ENCODE data around the gene NTNG1. TPM values are rescaled to one million over a fixed set of nuclear protein-coding genes. Genes with fewer than 3 reads are reported as not detected.

NTNG1 gene
- total RNA-seq, 1 donor from 2014 or later: not detected

DNA sequence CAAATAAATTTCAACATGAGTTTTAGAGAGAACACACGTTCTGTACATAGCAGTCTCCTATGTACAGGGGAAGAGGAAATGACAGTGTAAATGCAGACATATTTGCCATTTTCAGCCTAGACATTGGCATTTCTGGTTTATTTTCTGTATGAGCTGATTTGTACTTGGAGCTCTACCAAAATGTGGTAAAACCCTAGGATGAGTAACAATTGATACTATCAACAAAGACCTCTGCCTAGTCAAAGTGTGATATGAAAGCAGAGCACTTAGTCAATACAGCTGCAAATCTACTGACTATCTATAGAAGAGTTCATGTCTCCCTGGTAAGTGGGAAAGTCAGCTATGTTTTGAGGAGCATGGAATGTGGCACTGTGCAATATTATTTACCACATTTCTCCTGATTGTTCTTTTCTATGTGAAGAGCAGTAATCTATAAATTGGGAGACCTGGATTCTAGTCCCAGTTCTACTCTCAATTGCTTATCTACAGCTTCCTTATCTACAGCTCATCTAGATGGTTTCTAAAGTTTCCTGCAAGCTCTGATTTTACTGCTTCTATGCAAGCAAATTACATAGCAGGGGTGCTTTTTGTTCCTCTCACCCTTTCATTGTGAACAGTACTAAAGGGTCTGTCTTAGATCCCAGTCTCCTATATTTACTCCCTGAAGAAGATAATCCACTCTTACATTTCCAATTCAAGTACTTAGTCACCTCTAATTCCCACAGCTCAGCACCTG, 334.2 kb downstream of the NTNG1 start:
- no peak for DNase-seq (ENCODE audit: low spot score in 2 of 2)
- Histone ChIP-seq H3K4me1 (no peaks in the 10 kb centered on the region), H3K36me3 (no peaks in the 10 kb centered on the region), H3K27ac (no peak overlapping the region), H3K4me3 (no peak overlapping the region), H3K27me3 (no peaks in the 10 kb centered on the region), H3K9me3 (no peaks in the 10 kb centered on the region)
- intact Hi-C loops (cut with DNase I): no loop called here
- TF ChIP-seq, protein P1, sequence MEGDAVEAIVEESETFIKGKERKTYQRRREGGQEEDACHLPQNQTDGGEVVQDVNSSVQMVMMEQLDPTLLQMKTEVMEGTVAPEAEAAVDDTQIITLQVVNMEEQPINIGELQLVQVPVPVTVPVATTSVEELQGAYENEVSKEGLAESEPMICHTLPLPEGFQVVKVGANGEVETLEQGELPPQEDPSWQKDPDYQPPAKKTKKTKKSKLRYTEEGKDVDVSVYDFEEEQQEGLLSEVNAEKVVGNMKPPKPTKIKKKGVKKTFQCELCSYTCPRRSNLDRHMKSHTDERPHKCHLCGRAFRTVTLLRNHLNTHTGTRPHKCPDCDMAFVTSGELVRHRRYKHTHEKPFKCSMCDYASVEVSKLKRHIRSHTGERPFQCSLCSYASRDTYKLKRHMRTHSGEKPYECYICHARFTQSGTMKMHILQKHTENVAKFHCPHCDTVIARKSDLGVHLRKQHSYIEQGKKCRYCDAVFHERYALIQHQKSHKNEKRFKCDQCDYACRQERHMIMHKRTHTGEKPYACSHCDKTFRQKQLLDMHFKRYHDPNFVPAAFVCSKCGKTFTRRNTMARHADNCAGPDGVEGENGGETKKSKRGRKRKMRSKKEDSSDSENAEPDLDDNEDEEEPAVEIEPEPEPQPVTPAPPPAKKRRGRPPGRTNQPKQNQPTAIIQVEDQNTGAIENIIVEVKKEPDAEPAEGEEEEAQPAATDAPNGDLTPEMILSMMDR (IDR thresholded peaks at IDR 0.05): no peak

DNA sequence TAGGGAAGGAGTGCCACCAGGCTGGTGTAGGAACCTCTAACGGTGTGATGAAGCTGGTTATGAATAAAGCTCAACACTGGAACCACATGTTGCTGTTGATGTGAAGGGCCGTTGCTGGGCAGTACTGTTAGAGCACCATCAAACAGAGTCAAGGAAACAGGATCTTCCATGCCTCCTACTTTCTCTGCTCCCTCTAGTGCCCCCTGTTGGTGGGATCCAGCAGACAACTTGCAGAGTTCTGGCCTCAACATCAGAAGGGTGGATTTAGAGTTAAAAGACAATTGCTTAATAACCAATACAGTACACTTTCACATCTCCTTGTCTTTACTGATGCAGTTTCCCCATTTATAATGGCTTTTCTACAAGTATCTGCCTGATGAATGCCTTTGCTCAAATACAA, 336.4 kb downstream of the NTNG1 start:
- intact Hi-C loops (cut with DNase I): no loop called here
- H3K9me3 ChIP-seq: no peaks in the 10 kb centered on the region
- no peaks in the 10 kb centered on the region for H3K4me1 ChIP-seq
- no peaks in the 10 kb centered on the region for H3K27me3 ChIP-seq
- H3K27ac ChIP-seq: no peak overlapping the region
- TF ChIP-seq, protein P1 (IDR thresholded peaks at IDR 0.05): no peak
- H3K36me3 ChIP-seq: no peaks in the 10 kb centered on the region
- no peak overlapping the region for H3K4me3 ChIP-seq
- no peak for DNase-seq (ENCODE audit: low spot score in 2 of 2)

DNA sequence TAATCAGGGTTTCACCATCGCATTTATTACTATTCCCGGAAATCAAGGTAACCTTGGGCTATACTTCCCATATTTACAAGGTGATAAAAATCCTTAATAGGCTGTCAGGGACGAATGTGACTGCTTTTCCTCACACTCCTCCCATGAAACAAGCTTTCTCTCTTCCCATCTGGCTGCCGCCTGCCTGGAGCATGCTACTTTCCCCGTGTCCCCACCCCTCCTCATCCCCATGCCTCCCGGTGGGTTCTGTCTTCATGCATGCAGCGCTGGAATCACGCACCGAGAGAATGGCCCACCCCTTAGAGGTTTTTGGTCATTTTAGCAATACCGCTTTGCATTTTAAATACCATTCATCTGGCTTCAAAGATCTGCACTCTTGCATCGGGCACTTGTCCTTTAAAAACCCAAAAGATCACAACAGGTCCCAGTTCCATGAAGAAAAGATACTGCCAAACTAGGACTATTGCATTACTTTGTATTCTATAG, 339.1 kb downstream of the NTNG1 start:
- Histone ChIP-seq H3K4me3 (no peak overlapping the region), H3K27ac (no peak overlapping the region), H3K27me3 (no peaks in the 10 kb centered on the region), H3K36me3 (no peaks in the 10 kb centered on the region), H3K9me3 (no peaks in the 10 kb centered on the region), H3K4me1 (no peaks in the 10 kb centered on the region)
- DNase-seq (ENCODE audit: low spot score in 2 of 2): no peak
- intact Hi-C loops (cut with DNase I): no loop called here
- TF ChIP-seq, protein P1 (IDR thresholded peaks at IDR 0.05): no peak

DNA sequence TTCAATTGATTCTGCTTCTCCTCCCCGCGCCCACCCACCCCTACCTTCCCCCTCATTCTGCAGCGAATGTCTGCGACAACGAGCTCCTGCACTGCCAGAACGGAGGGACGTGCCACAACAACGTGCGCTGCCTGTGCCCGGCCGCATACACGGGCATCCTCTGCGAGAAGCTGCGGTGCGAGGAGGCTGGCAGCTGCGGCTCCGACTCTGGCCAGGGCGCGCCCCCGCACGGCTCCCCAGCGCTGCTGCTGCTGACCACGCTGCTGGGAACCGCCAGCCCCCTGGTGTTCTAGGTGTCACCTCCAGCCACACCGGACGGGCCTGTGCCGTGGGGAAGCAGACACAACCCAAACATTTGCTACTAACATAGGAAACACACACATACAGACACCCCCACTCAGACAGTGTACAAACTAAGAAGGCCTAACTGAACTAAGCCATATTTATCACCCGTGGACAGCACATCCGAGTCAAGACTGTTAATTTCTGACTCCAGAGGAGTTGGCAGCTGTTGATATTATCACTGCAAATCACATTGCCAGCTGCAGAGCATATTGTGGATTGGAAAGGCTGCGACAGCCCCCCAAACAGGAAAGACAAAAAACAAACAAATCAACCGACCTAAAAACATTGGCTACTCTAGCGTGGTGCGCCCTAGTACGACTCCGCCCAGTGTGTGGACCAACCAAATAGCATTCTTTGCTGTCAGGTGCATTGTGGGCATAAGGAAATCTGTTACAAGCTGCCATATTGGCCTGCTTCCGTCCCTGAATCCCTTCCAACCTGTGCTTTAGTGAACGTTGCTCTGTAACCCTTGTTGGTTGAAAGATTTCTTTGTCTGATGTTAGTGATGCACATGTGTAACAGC, 339.9 kb downstream of the NTNG1 start:
- H3K4me1 ChIP-seq: no peaks in the 10 kb centered on the region
- H3K9me3 ChIP-seq: no peaks in the 10 kb centered on the region
- intact Hi-C loops (cut with DNase I): no loop called here
- H3K4me3 ChIP-seq: no peak overlapping the region
- no peaks in the 10 kb centered on the region for H3K36me3 ChIP-seq
- no peaks in the 10 kb centered on the region for H3K27me3 ChIP-seq
- no peak overlapping the region for H3K27ac ChIP-seq
- TF ChIP-seq, protein P1 (IDR thresholded peaks at IDR 0.05): no peak
- DNase-seq (ENCODE audit: low spot score in 2 of 2): no peak

DNA sequence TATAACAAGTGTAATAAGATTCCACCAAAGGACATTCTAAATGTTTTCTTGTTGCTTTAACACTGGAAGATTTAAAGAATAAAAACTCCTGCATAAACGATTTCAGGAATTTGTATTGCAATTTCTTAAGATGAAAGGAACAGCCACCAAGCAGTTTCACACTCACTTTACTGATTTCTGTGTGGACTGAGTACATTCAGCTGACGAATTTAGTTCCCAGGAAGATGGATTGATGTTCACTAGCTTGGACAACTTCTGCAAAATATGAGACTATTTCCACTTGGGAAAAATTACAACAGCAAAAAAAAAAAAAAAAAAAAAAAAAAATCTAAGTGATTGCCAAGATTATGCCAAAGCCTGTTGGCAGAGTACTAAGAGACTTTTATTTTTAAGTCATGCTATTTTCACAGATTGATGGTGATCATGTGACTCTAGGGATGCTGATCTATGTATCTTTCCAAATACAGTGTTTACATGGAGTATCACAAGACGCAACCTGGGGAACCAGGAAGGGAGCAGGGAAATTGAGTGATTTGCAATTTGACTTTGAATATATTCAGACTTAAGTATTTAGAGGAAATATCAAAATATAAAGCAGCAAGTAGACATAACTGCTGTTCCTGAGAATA, 341.0 kb downstream of the NTNG1 start:
- no peak for DNase-seq (ENCODE audit: low spot score in 2 of 2)
- TF ChIP-seq, protein P1 (IDR thresholded peaks at IDR 0.05): no peak
- no peaks in the 10 kb centered on the region for H3K9me3 ChIP-seq
- H3K27me3 ChIP-seq: no peaks in the 10 kb centered on the region
- no peaks in the 10 kb centered on the region for H3K36me3 ChIP-seq
- no peaks in the 10 kb centered on the region for H3K4me1 ChIP-seq
- H3K27ac ChIP-seq: no peak overlapping the region
- intact Hi-C loops (cut with DNase I): no loop called here
- H3K4me3 ChIP-seq: no peak overlapping the region

Measured in ascending aorta (tissue), 2 donors.